Peyer's patch (tissue), 4 donors: ENCODE data around the gene KLK7.

ENCODE experiments used
- CTCF ChIP-seq, 6 experiments: fragments of 450-650 bp in 4 of 6; fragments of 200-600 bp in 2 of 6; sonication (generic) in 1 of 6; IDR thresholded peaks; one replicate each; pipeline ENCODE4 v1.5.1; 2017 to 2019; ENCODE audit warnings: antibody characterized with exemption in 6 of 6, mild to moderate bottlenecking in 3 of 6, moderate library complexity in 1 of 6
- POLR2A ChIP-seq, 2 donors: fragments of 450-650 bp; IDR thresholded peaks; one replicate each; pipeline ENCODE4 v1.5.1; 2017; ENCODE audit warnings: antibody characterized with exemption in 2 of 2, mild to moderate bottlenecking in 2 of 2, moderate library complexity in 2 of 2

- TF ChIP-seq CTCF (IDR thresholded peaks at IDR 0.05), result no peak
- no peak for TF ChIP-seq POLR2A (IDR thresholded peaks at IDR 0.05)
Observed at GRCh38 chr19:50933640-50934039, 50.1 kb downstream of the KLK7 start.
